Stomach (tissue), 4 donors: Measurements from ENCODE around the gene CAPN9.

Experiments
- CTCF ChIP-seq, 7 experiments: fragments of 450-650 bp in 4 of 7; fragments of 200-600 bp in 3 of 7; sonication (generic) in 3 of 7; IDR thresholded peaks; one replicate each; pipeline ENCODE4 v1.5.1; 2016 to 2019; ENCODE audit warnings: antibody characterized with exemption in 7 of 7, control low read depth in 2 of 7, mild to moderate bottlenecking in 1 of 7
- EP300 ChIP-seq: sonication (generic); formaldehyde crosslinking; IDR thresholded peaks from one replicate; pipeline ENCODE4 v1.6.1; 2017; ENCODE audit warnings: antibody characterized with exemption
- POLR2A ChIP-seq, 4 donors: fragments of 450-650 bp; IDR thresholded peaks; one replicate each; pipeline ENCODE4 v1.6.1; 2016; ENCODE audit warnings: antibody characterized with exemption in 4 of 4, control low read depth in 2 of 4, mild to moderate bottlenecking in 1 of 4, moderate library complexity in 1 of 4
- POLR2AphosphoS5 ChIP-seq, 3 donors: sonication (generic); formaldehyde crosslinking; IDR thresholded peaks; one replicate each; pipeline ENCODE4 v1.6.1; 2016; ENCODE audit warnings: antibody characterized with exemption in 3 of 3

- TF ChIP-seq POLR2A (IDR thresholded peaks at IDR 0.05), result no peak
- TF ChIP-seq CTCF (IDR thresholded peaks at IDR 0.05), result no peak
- no peak for TF ChIP-seq EP300
- no peak for TF ChIP-seq POLR2AphosphoS5 (IDR thresholded peaks at IDR 0.05)
Measured at GRCh38 chr1:230750986-230751625, 3.9 kb downstream of the CAPN9 start.
